ENCODE measurements around the gene RIBC2. TPM values are rescaled to one million over a fixed set of nuclear protein-coding genes. Genes with fewer than 3 reads are reported as not detected.

The RIBC2 gene
- total RNA-seq: 2.5 TPM

GRCh38 chr22:45413368-45414211 lies at the start of gene RIBC2, which contains the start of gene SMC1B:
TSS of gene RIBC2 (plus strand) at chr22:45413693. CDS start at chr22:45413887, 194 bp downstream.
TSS of gene SMC1B (minus strand) at chr22:45413599. CDS start at chr22:45413567, 32 bp downstream.

Other genes starting within 250 kb of the RIBC2 start
- gene NUP50, start 249.8 kb upstream of the RIBC2 start, total RNA-seq: 44.1 TPM
- gene KIAA0930, start 172.8 kb upstream of the RIBC2 start, total RNA-seq: 57.9 TPM
- gene UPK3A, start 128.7 kb upstream of the RIBC2 start, total RNA-seq: not detected
- gene FAM118A, start 103.8 kb upstream of the RIBC2 start, total RNA-seq: 34.1 TPM
- gene SMC1B, start 94 bp upstream of the RIBC2 start, total RNA-seq: not detected
- gene FBLN1, start 89.2 kb downstream of the RIBC2 start, total RNA-seq: 27.0 TPM